PC-3 (cell line): ENCODE data around the gene OSBPL9. TPM values are rescaled to one million over a fixed set of nuclear protein-coding genes. Genes with fewer than 3 reads are reported as not detected.

Experiments used
- ATAC-seq: fragments of 200-7000 bp; cut with Tn5 transposase; 2 replicates; pipeline ENCODE4 v1.9.1; 2020; ENCODE audit warnings: mild to moderate bottlenecking, moderate library complexity
- BruUV-seq: library from RNA; stranded (reverse); fragments of 400-500 nt; replicated peaks from 2 replicates; lab custom pipeline; 2021; lab: Mats Ljungman, UMichigan
- CTCF ChIA-PET: fragments of 300-600 bp; sonication (Branson Sonifier 250); formaldehyde crosslinking; loops from one replicate; lab custom pipeline; 2022; ENCODE audit warnings: antibody characterized with exemption; lab: Charles Lee
- POLR2A ChIA-PET: fragments of 300-600 bp; sonication (Branson Sonifier 250); formaldehyde crosslinking; loops from one replicate; lab custom pipeline; 2022; ENCODE audit warnings: antibody characterized with exemption; ENCODE audit not compliant: unreplicated experiment; lab: Charles Lee
- DNase-seq: peaks from one replicate; pipeline ENCODE4 v3.0.0-alpha.2; 2015
- H2AFZ ChIP-seq: fragments of 300-600 bp; sonication (generic); 2 replicates; pipeline ENCODE4 v1.6.0; 2016; ENCODE audit warnings: antibody characterized with exemption, low read length
- H3F3A ChIP-seq: fragments of 300-600 bp; sonication (generic); one replicate; pipeline ENCODE4 v1.6.0; 2017; ENCODE audit warnings: antibody characterized with exemption, low read length, control low read depth, mild to moderate bottlenecking; ENCODE audit not compliant: unreplicated experiment
- H3K27ac ChIP-seq: fragments of 300-600 bp; sonication (generic); 2 replicates; pipeline ENCODE4 v1.5.1; 2016; ENCODE audit warnings: mild to moderate bottlenecking, low read length
- H3K27me3 ChIP-seq: fragments of 300-600 bp; sonication (generic); 2 replicates; pipeline ENCODE4 v1.6.1; 2016; ENCODE audit warnings: low read length, mixed read lengths
- H3K36me3 ChIP-seq: fragments of 300-600 bp; sonication (generic); 2 replicates; pipeline ENCODE4 v1.6.1; 2016; ENCODE audit warnings: low read depth, mixed run types, low read length, mixed read lengths
- H3K4me1 ChIP-seq: fragments of 300-600 bp; sonication (generic); 2 replicates; pipeline ENCODE4 v1.5.1; 2016; ENCODE audit warnings: low read length; ENCODE audit not compliant: insufficient read depth
- H3K4me2 ChIP-seq: fragments of 300-600 bp; sonication (generic); 2 replicates; pipeline ENCODE4 v1.6.0; 2016; ENCODE audit warnings: low read length
- H3K4me3 ChIP-seq: fragments of 300-600 bp; sonication (generic); 2 replicates; pipeline ENCODE4 v1.5.1; 2016; ENCODE audit warnings: mild to moderate bottlenecking, low read length, mixed read lengths
- H3K79me2 ChIP-seq: fragments of 300-600 bp; sonication (generic); 2 replicates; pipeline ENCODE4 v1.6.1; 2017; ENCODE audit warnings: low read length, mixed read lengths
- H3K9ac ChIP-seq: fragments of 300-600 bp; sonication (generic); 2 replicates; pipeline ENCODE4 v1.6.0; 2016; ENCODE audit warnings: mild to moderate bottlenecking, low read length
- H3K9me2 ChIP-seq: fragments of 300-600 bp; sonication (generic); replicated peaks from 2 replicates; pipeline ENCODE4 v1.6.1; 2016; ENCODE audit warnings: mixed run types, low read length, mixed read lengths
- H3K9me3 ChIP-seq: fragments of 300-600 bp; sonication (generic); 2 replicates; pipeline ENCODE4 v1.6.1; 2016; ENCODE audit warnings: low read length, mixed read lengths
- H4K20me1 ChIP-seq: fragments of 300-600 bp; sonication (generic); 2 replicates; pipeline ENCODE4 v1.6.1; 2016; ENCODE audit warnings: low read length, mixed read lengths
- EZH2 ChIP-seq: fragments of 300-600 bp; sonication (generic); IDR thresholded peaks from one replicate; pipeline ENCODE4 v1.6.1; 2017; ENCODE audit warnings: antibody characterized with exemption, mild to moderate bottlenecking, low read length; ENCODE audit not compliant: unreplicated experiment
- EZH2phosphoT487 ChIP-seq: fragments of 300-600 bp; sonication (generic); IDR thresholded peaks from 2 replicates; pipeline ENCODE4 v1.6.1; 2018; ENCODE audit warnings: mild to moderate bottlenecking, antibody characterized with exemption, low read length, borderline replicate concordance
- intact Hi-C: fragments of 100-400 bp; cut with micrococcal nuclease; formaldehyde crosslinking; loops from 2 replicates; pipeline ENCODE4 v1.9.0; 2023
- total RNA-seq: library from RNA; depleted of rRNA; stranded (reverse); fragments of >200 nt; gene quantifications from 2 replicates; pipeline ENCODE4 v1.2.3, GENCODE V29; 2014
- TF ChIP-seq, protein P1 (sequence below): fragments of 300-600 bp; sonication (generic); conservative IDR thresholded peaks from 2 replicates; pipeline ENCODE4 v1.5.1; 2017; ENCODE audit warnings: antibody characterized with exemption, low read depth, mild to moderate bottlenecking, low read length

Gene OSBPL9
- total RNA-seq, 1 experiment from 2014 or later, result 74.7 TPM

DNA sequence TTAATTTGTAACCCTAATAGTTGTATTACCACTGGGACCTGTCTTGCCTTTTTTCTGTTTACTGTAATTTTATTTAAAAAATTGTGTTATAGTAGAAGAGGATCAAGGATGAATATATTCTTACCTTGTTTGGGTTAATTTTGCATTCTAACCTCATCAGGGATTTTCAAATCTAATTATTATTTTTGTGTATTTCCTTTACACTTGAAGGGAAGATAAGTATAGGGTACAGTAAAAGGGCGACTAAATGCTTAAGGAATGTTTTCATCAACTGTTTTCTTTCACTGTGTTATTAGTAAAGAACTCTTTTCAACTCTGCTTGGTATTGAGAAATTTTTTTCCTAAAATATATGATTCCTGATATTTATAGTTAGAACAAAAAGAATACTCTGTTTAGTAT, 33.3 kb downstream of the OSBPL9 start:
- TF ChIP-seq, protein P1, sequence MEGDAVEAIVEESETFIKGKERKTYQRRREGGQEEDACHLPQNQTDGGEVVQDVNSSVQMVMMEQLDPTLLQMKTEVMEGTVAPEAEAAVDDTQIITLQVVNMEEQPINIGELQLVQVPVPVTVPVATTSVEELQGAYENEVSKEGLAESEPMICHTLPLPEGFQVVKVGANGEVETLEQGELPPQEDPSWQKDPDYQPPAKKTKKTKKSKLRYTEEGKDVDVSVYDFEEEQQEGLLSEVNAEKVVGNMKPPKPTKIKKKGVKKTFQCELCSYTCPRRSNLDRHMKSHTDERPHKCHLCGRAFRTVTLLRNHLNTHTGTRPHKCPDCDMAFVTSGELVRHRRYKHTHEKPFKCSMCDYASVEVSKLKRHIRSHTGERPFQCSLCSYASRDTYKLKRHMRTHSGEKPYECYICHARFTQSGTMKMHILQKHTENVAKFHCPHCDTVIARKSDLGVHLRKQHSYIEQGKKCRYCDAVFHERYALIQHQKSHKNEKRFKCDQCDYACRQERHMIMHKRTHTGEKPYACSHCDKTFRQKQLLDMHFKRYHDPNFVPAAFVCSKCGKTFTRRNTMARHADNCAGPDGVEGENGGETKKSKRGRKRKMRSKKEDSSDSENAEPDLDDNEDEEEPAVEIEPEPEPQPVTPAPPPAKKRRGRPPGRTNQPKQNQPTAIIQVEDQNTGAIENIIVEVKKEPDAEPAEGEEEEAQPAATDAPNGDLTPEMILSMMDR, result no peak
- TF ChIP-seq EZH2phosphoT487, result no peak
- no peak for TF ChIP-seq EZH2
- Histone ChIP-seq H3K27ac (no peak overlapping the region), H4K20me1 (no peaks in the 10 kb centered on the region), H3K9ac (no peak overlapping the region), H3K4me3 (no peak overlapping the region), H3K4me1 (peaks cover 35% of the 10 kb centered on the region), H3K36me3 (peaks cover under 1% of the 10 kb centered on the region; the same call in 1 of the 2 replicates), H3K9me2 (no peaks in the 10 kb centered on the region), H3F3A (no peaks in the 10 kb centered on the region), H3K27me3 (no peaks in the 10 kb centered on the region), H3K9me3 (no peaks in the 10 kb centered on the region), H2AFZ (no peak overlapping the region), H3K79me2 (peaks cover 53% of the 10 kb centered on the region), H3K4me2 (no peak overlapping the region; the same call in 1 of the 2 replicates)
- ChIA-PET CTCF (no interaction called here), POLR2A (no interaction called here)
- BruUV-seq, result no TSS peak
- intact Hi-C loops, result no loop called here
- DNase-seq (no peak), ATAC-seq (no peak)

DNA sequence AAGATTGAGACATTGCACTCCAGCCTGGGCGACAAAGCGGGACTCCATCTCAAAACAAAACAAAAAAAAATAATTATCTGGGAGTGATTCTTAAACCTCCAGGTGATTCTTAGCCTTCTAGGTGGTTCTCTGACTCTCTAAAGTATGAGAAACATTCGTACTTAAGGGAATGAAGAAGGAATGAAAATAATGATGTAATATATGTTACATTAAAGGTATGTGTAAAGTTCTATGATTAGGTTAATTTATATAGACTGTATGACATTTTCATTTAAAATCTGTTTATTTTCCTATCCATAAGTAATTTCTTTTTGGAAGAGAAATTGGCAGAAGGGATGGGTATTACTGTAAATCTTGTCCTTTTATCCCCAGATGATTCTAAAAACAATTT, 34.7 kb downstream of the OSBPL9 start:
- TF ChIP-seq EZH2phosphoT487 (no peak), EZH2 (no peak)
- TF ChIP-seq, protein P1, result no peak
- Histone ChIP-seq H3K27ac (no peak overlapping the region), H3K9me3 (no peaks in the 10 kb centered on the region), H3K27me3 (no peaks in the 10 kb centered on the region), H3F3A (no peaks in the 10 kb centered on the region), H3K36me3 (peaks cover 4% of the 10 kb centered on the region; the same call in 1 of the 2 replicates), H3K9ac (no peak overlapping the region), H3K4me1 (peaks cover 35% of the 10 kb centered on the region), H3K79me2 (peaks cover 42% of the 10 kb centered on the region), H3K4me2 (no peak overlapping the region), H4K20me1 (no peaks in the 10 kb centered on the region), H3K9me2 (no peaks in the 10 kb centered on the region), H2AFZ (no peak overlapping the region), H3K4me3 (no peak overlapping the region)
- intact Hi-C loops, result no loop called here
- BruUV-seq, result no TSS peak
- POLR2A ChIA-PET, result no interaction called here
- DNase-seq (no peak), ATAC-seq (no peak)
- CTCF ChIA-PET, result no interaction called here

DNA sequence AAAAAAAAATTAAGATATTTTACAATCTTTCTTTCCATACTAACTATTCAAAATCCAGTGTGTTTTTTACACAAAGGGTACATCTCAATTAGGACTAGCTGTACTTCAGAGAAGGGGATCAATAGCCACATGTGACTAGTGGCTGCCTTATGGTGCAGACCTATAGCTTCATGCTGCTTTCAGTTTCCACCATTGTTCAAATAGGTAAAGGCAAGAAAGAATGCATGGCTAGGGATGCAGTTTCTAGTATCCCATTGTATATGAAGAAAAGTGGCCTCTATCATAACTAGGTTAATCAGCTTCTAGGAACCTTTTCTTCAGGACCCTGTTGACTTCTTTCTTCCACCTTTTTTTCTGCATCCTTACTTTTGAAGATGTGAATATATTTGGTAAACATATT, 35.7 kb downstream of the OSBPL9 start:
- Histone ChIP-seq H3K4me2 (no peak overlapping the region), H3K36me3 (peaks cover 4% of the 10 kb centered on the region; the same call in 1 of the 2 replicates), H3K9me3 (no peaks in the 10 kb centered on the region), H2AFZ (no peak overlapping the region), H3K79me2 (peaks cover 32% of the 10 kb centered on the region), H3K4me1 (peaks cover 34% of the 10 kb centered on the region), H3K9ac (no peak overlapping the region), H3K9me2 (no peaks in the 10 kb centered on the region), H4K20me1 (no peaks in the 10 kb centered on the region), H3K27ac (no peak overlapping the region), H3K4me3 (no peak overlapping the region), H3K27me3 (no peaks in the 10 kb centered on the region), H3F3A (no peaks in the 10 kb centered on the region)
- POLR2A ChIA-PET, result no interaction called here
- DNase-seq (no peak), ATAC-seq (no peak)
- BruUV-seq, result TSS peak; percentile 9
- TF ChIP-seq, protein P1, result no peak
- no peak for TF ChIP-seq EZH2
- no peak for TF ChIP-seq EZH2phosphoT487
- CTCF ChIA-PET, result interaction anchor here (0.6 kb wide), 1 partner anchor 83 kb away, joined by 3 read pairs; no protein-coding TSS in a partner anchor
- intact Hi-C loops, result no loop called here
